NCI-H748 treated with DMSO at 0.1 percent for 48 hours (cell line): Measurements from ENCODE around the gene RHOT2.
A peak's percentile ranks its signal among the peaks of the same experiment; 100 is the strongest.

ENCODE experiments used
- DNase-seq: peaks from one replicate; lab custom pipeline; 2025; lab: John Stamatoyannopoulos, UW

The RHOT2 gene

GRCh38 chr16:715477-716199 lies 47.7 kb downstream of the RHOT2 start:
- no peak for DNase-seq

- no peak for DNase-seq
Observed at GRCh38 chr16:716200-716568, 48.3 kb downstream of the RHOT2 start.

- DNase-seq = no peak
Observed at GRCh38 chr16:716768-717325, 48.9 kb downstream of the RHOT2 start.

GRCh38 chr16:717450-718245 lies 49.7 kb downstream of the RHOT2 start:
- no peak for DNase-seq

GRCh38 chr16:718389-718788 lies 50.5 kb downstream of the RHOT2 start:
- DNase-seq = no peak

- no peak for DNase-seq
Observed at GRCh38 chr16:718922-719321, 51.0 kb downstream of the RHOT2 start.

GRCh38 chr16:719815-720446 lies 52.0 kb downstream of the RHOT2 start:
- DNase-seq = no peak

- DNase-seq = peak; percentile 22
Observed at GRCh38 chr16:720447-720989, 52.6 kb downstream of the RHOT2 start.

- peak; percentile 63 for DNase-seq
Observed at GRCh38 chr16:720990-721764, 53.2 kb downstream of the RHOT2 start, which contains the start of gene ANTKMT. ANTKMT (plus strand) TSS chr16:721146; CDS start chr16:721275, 129 bp downstream.

- no peak for DNase-seq
Observed at GRCh38 chr16:721765-722540, 54.0 kb downstream of the RHOT2 start.

GRCh38 chr16:722835-723633 lies 55.1 kb downstream of the RHOT2 start:
- DNase-seq = no peak

- no peak for DNase-seq
Observed at GRCh38 chr16:723695-724094, 55.8 kb downstream of the RHOT2 start.
